Testis (tissue), 3 donors: Measurements from ENCODE around the gene HEPHL1. TPM values are rescaled to one million over a fixed set of nuclear protein-coding genes. Genes with fewer than 3 reads are reported as not detected.

Experiments used
- DNase-seq: peaks from one replicate; pipeline ENCODE4 v3.0.0-alpha.2; 2019
- H3K27ac ChIP-seq, 2 donors: fragments of 200-600 bp; sonication (generic); one replicate each; pipeline ENCODE4 v1.5.1; 2019
- H3K27me3 ChIP-seq: fragments of 200-600 bp; sonication (generic); one replicate; pipeline ENCODE4 v1.5.1; 2019
- H3K36me3 ChIP-seq: fragments of 200-600 bp; sonication (generic); one replicate; pipeline ENCODE4 v1.5.1; 2017; ENCODE audit warnings: low read depth; ENCODE audit errors: missing control alignments
- H3K4me1 ChIP-seq: fragments of 200-600 bp; sonication (generic); one replicate; pipeline ENCODE4 v1.5.1; 2019
- H3K4me3 ChIP-seq, 2 donors: fragments of 200-600 bp; sonication (generic); one replicate each; pipeline ENCODE4 v1.5.1; 2017 to 2019
- H3K9me3 ChIP-seq: fragments of 200-600 bp; sonication (generic); one replicate; pipeline ENCODE4 v1.5.1; 2017
- POLR2A ChIP-seq: fragments of 450-650 bp; IDR thresholded peaks from one replicate; pipeline ENCODE4 v1.6.1; 2017; ENCODE audit warnings: antibody characterized with exemption, mild to moderate bottlenecking, moderate library complexity
- WGBS, 2 donors: methylation state at CpG; one replicate each; pipeline ENCODE4 v1.1.5; 2018; 5-methylcytosine and 5-hydroxymethylcytosine counted together
- intact Hi-C: fragments of 100-400 bp; cut with DNase I; formaldehyde crosslinking; loops from one replicate; pipeline ENCODE4 v1.15.1; 2023; ENCODE audit warnings: low total_unique reads
- polyA plus RNA-seq: library from polyadenylated mRNA; stranded (reverse); fragments of 350-450 nt; fragmentation: Illumina TruSeq; extraction: RNeasy Lipid Tissue Mini Kit (QIAGEN cat#74804); gene quantifications from one replicate; pipeline ENCODE4 v1.2.3, GENCODE V29; 2014; ENCODE audit warnings: low read depth, low replicate concordance; ENCODE audit not compliant: insufficient read depth
- total RNA-seq, 2 donors: library from RNA; depleted of rRNA; stranded (reverse); fragments of >200 nt; gene quantifications; one replicate each; pipeline ENCODE4 v1.2.3, GENCODE V29; 2016
- TF ChIP-seq, protein P1 (sequence below), 3 experiments: fragments of 450-650 bp in 2 of 3; fragments of 200-600 bp in 1 of 3; sonication (generic) in 1 of 3; IDR thresholded peaks; one replicate each; pipeline ENCODE4 v1.5.1; 2016 to 2019; ENCODE audit warnings: antibody characterized with exemption in 3 of 3, mild to moderate bottlenecking in 2 of 3, moderate library complexity in 1 of 3

Gene HEPHL1
- total and polyA plus RNA-seq, 3 donors from 2014 or later: 0.24 to 0.87 (median 0.54) TPM

DNA sequence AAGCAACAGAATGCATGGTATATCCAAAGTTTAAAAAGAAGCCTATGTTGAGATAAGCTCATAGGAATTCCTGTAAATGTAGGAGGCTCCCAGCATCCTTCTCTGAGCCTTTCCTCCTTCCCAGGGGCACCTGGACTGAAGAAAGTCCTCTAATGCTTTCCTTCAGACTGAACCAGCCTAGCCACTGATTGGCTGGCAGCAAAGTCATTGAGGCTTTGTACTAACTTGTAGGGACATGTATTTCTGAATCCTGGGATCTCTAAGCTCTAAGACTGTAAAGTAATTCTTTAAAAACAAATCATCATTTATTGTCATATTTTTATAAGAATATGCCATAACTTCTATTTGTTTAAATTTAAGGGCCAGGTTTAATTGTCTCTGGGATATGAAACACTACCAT, 83.6 kb downstream of the HEPHL1 start:
- no peak for TF ChIP-seq POLR2A
- TF ChIP-seq, protein P1, sequence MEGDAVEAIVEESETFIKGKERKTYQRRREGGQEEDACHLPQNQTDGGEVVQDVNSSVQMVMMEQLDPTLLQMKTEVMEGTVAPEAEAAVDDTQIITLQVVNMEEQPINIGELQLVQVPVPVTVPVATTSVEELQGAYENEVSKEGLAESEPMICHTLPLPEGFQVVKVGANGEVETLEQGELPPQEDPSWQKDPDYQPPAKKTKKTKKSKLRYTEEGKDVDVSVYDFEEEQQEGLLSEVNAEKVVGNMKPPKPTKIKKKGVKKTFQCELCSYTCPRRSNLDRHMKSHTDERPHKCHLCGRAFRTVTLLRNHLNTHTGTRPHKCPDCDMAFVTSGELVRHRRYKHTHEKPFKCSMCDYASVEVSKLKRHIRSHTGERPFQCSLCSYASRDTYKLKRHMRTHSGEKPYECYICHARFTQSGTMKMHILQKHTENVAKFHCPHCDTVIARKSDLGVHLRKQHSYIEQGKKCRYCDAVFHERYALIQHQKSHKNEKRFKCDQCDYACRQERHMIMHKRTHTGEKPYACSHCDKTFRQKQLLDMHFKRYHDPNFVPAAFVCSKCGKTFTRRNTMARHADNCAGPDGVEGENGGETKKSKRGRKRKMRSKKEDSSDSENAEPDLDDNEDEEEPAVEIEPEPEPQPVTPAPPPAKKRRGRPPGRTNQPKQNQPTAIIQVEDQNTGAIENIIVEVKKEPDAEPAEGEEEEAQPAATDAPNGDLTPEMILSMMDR (IDR thresholded peaks at IDR 0.05): no peak
- no peak for DNase-seq
- intact Hi-C loops: no loop called here

DNA sequence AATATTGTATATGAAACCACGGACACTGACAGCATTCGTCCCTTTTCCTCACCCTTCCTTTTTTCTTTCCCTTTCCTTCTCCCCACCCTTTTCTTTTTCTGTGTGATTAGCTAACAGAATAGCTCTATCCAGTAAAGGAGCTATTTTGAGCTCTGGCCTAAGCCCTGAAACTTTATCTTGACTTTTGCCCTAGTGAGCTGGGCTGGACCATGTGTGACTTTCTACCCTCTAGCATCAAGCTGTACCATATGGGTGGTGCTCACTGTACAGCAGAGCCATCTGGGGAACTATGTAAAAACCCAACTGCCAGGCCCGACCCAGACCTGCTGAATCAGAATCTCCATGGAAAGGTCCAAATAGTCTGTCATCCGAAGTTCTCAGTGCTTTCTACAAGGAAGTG, 85.6 kb downstream of the HEPHL1 start:
- no peaks in the 10 kb centered on the region for H3K4me1 ChIP-seq
- no peak for TF ChIP-seq POLR2A
- TF ChIP-seq, protein P1 (IDR thresholded peaks at IDR 0.05): no peak
- no peaks in the 10 kb centered on the region for H3K27me3 ChIP-seq
- 83 to 87% methylated on average over 4 of the region's 4 CpGs for WGBS, 2 donors
- no peaks in the 10 kb centered on the region for H3K36me3 ChIP-seq
- no peak overlapping the region for H3K4me3 ChIP-seq
- H3K27ac ChIP-seq: no peak overlapping the region
- no peak for DNase-seq
- no peaks in the 10 kb centered on the region for H3K9me3 ChIP-seq
- intact Hi-C loops: no loop called here

More for the DNA sequence above, 83.6 kb downstream of the HEPHL1 start:
- H3K4me3 ChIP-seq: no peak overlapping the region
- no peaks in the 10 kb centered on the region for H3K27me3 ChIP-seq
- no peaks in the 10 kb centered on the region for H3K9me3 ChIP-seq
- H3K4me1 ChIP-seq: no peaks in the 10 kb centered on the region
- no peak overlapping the region for H3K27ac ChIP-seq
- H3K36me3 ChIP-seq: no peaks in the 10 kb centered on the region

DNA sequence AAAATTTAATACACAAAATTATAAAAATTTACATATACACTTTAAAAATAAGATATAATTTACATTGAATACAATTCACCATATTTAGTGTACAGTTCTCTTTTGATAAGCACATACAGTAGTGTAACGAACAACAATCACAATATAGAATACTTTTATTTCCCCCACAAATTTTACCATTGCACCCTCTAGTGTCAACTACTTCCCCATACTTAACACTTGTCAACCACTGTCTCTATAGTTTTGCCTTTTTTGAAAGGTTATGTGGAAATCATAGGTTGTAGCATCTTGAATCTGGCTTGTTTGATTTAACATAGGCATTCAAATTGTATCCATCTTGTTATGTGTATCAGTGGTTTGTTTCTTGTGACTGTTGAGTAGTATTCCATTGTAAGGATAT, 86.2 kb downstream of the HEPHL1 start:
- no peak for DNase-seq
- Histone ChIP-seq H3K4me3 (no peak overlapping the region), H3K9me3 (no peaks in the 10 kb centered on the region), H3K4me1 (peaks cover under 1% of the 10 kb centered on the region), H3K36me3 (no peaks in the 10 kb centered on the region), H3K27ac (no peak overlapping the region), H3K27me3 (no peaks in the 10 kb centered on the region)
- intact Hi-C loops: no loop called here
- TF ChIP-seq, protein P1 (IDR thresholded peaks at IDR 0.05): no peak
- 89 to 92% methylated on average over 1 of the region's 1 CpG for WGBS, 2 donors

DNA sequence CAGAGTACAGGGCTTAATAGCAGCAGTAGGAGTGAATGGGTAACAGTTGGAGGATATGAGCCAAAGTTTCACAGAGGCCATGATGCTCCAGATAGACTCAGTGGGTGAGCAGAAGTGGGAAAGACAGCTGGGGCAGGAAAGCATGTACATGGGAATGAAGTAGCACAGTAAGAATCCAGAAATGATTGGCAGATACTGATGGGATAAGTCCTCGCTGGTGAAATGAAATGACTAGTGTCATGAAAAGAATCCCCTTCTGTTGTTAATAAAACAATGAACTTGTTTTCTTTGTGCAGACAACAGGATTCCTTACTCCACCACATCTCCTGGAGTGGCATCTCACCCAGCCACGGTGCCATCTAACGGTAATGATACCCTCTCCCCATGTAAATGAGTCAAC, 90.1 kb downstream of the HEPHL1 start:
- intact Hi-C loops: no loop called here
- Histone ChIP-seq H3K4me1 (peaks cover 9% of the 10 kb centered on the region), H3K4me3 (no peak overlapping the region), H3K9me3 (no peaks in the 10 kb centered on the region), H3K27ac (no peak overlapping the region), H3K36me3 (no peaks in the 10 kb centered on the region), H3K27me3 (no peaks in the 10 kb centered on the region)
- TF ChIP-seq POLR2A: no peak
- TF ChIP-seq, protein P1 (IDR thresholded peaks at IDR 0.05): no peak
- no peak for DNase-seq
- WGBS, 2 donors: 91 to 92% methylated on average over 3 of the region's 3 CpGs

DNA sequence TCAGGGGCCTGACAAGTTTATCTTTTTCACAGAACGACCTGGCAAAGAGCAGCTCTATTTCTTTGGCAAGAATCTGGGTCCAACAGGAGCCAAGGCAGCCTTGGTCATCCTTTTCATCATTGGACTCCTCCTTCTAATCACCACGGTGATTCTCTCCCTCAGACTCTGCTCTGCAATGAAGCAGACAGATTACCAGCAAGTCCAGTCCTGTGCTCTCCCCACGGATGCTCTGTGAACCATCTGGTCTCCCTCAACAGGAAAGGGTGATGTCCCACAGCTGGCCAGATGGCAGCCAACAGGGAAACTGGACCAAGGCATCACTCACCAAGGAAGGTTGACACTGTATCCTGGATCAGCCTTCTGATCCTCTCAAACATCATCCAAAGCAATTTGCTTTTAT, 90.5 kb downstream of the HEPHL1 start:
- Histone ChIP-seq H3K36me3 (no peaks in the 10 kb centered on the region), H3K4me3 (no peak overlapping the region), H3K9me3 (no peaks in the 10 kb centered on the region), H3K27ac (no peak overlapping the region), H3K27me3 (no peaks in the 10 kb centered on the region), H3K4me1 (peaks cover 9% of the 10 kb centered on the region)
- TF ChIP-seq, protein P1 (IDR thresholded peaks at IDR 0.05): no peak
- no peak for TF ChIP-seq POLR2A
- WGBS, 2 donors: 45 to 53% methylated on average over 3 of the region's 3 CpGs
- no peak for DNase-seq
- intact Hi-C loops: no loop called here
